HG02885 (cell line): ENCODE data around the gene DMXL1.
"Not testable (repeated sequence)": the region's sequence is repeated elsewhere in the genome, so short reads cannot be mapped to it uniquely, and the experiment has no call there.

Source experiments
- ATAC-seq: cut with Tn5 transposase; IDR thresholded peaks from one replicate; pipeline ENCODE4 v1.9.1; 2021; ENCODE audit warnings: mild to moderate bottlenecking; ENCODE audit not compliant: unreplicated experiment, poor library complexity

The DMXL1 gene

GRCh38 chr5:119063579-119064379 is 7.1 kb upstream of the DMXL1 start:
- ATAC-seq = peak; percentile 93

- no peak for ATAC-seq
These were observed 3.4 kb upstream of the DMXL1 start for GRCh38 chr5:119067450-119067849.

GRCh38 chr5:119070578-119070827 is 384 bp upstream of the DMXL1 start:
- peak; percentile 52 for ATAC-seq

GRCh38 chr5:119071561-119071995 is 691 bp downstream of the DMXL1 start:
- peak; percentile 10 for ATAC-seq

GRCh38 chr5:119072496-119072895 is 1.6 kb downstream of the DMXL1 start:
- no peak for ATAC-seq

- ATAC-seq = not testable (repeated sequence)
These were observed 3.0 kb downstream of the DMXL1 start for GRCh38 chr5:119073746-119074337.

- ATAC-seq = peak; percentile 16
These were observed 3.5 kb downstream of the DMXL1 start for GRCh38 chr5:119074419-119074818.

GRCh38 chr5:119075269-119075668 is 4.4 kb downstream of the DMXL1 start:
- ATAC-seq = not testable (repeated sequence)

GRCh38 chr5:119076080-119076479 is 5.2 kb downstream of the DMXL1 start:
- ATAC-seq = no peak

- no peak for ATAC-seq
These were observed 6.6 kb downstream of the DMXL1 start for GRCh38 chr5:119077444-119077843.

- ATAC-seq = no peak
These were observed 7.4 kb downstream of the DMXL1 start for GRCh38 chr5:119078071-119078846.

GRCh38 chr5:119078861-119079260 is 8.0 kb downstream of the DMXL1 start:
- no peak for ATAC-seq

GRCh38 chr5:119079318-119079921 is 8.5 kb downstream of the DMXL1 start:
- ATAC-seq = peak; percentile 50

- ATAC-seq = no peak
These were observed 10.0 kb downstream of the DMXL1 start for GRCh38 chr5:119080936-119081335.

- no peak for ATAC-seq
These were observed 11.8 kb downstream of the DMXL1 start for GRCh38 chr5:119082691-119083090.

- ATAC-seq = peak; percentile 55
These were observed 12.8 kb downstream of the DMXL1 start for GRCh38 chr5:119083679-119084078.

GRCh38 chr5:119088438-119088837 is 17.6 kb downstream of the DMXL1 start:
- ATAC-seq = no peak

GRCh38 chr5:119095611-119096010 is 24.7 kb downstream of the DMXL1 start:
- no peak for ATAC-seq

- no peak for ATAC-seq
These were observed 35.1 kb downstream of the DMXL1 start for GRCh38 chr5:119105971-119106370.

GRCh38 chr5:119112151-119112550 is 41.3 kb downstream of the DMXL1 start:
- ATAC-seq = no peak

- no peak for ATAC-seq
These were observed 46.4 kb downstream of the DMXL1 start for GRCh38 chr5:119117237-119117636.
